Fibroblast of lung (primary cell): ENCODE results near the gene HASPIN. TPM values are rescaled to one million over a fixed set of nuclear protein-coding genes. Genes with fewer than 3 reads are reported as not detected.

Experiments used
- DNase-seq, 2 donors: peaks; one replicate each; pipeline versions ENCODE4 v3.0.0 to v3.0.0-alpha.2; 2010; ENCODE audit warnings: low read depth in 2 of 2
- H2AFZ ChIP-seq: 2 replicates; pipeline ENCODE4 v1.5.1; 2012; ENCODE audit warnings: low read length, control low read depth, inconsistent platforms
- H3K27ac ChIP-seq: 2 replicates; pipeline ENCODE4 v1.5.1; 2011; ENCODE audit warnings: low read length, control low read depth; ENCODE audit not compliant: insufficient read depth
- H3K27me3 ChIP-seq: 2 replicates; pipeline ENCODE4 v1.5.1; 2011; ENCODE audit warnings: mild to moderate bottlenecking, low read length; ENCODE audit not compliant: control insufficient read depth, insufficient read depth
- H3K36me3 ChIP-seq: 2 replicates; pipeline ENCODE4 v1.5.1; 2011; ENCODE audit warnings: low read length; ENCODE audit not compliant: control insufficient read depth, insufficient read depth
- H3K4me1 ChIP-seq: 2 replicates; pipeline ENCODE4 v1.5.1; 2011; ENCODE audit warnings: low read length; ENCODE audit not compliant: control insufficient read depth, insufficient read depth; ENCODE audit errors: extremely low read depth
- H3K4me2 ChIP-seq: 2 replicates; pipeline ENCODE4 v1.5.1; 2011; ENCODE audit warnings: low read length, control low read depth; ENCODE audit not compliant: insufficient read depth; ENCODE audit errors: extremely low read depth
- H3K4me3 ChIP-seq, 4 experiments: fragments of 200-600 bp in 1 of 4; sonication (generic) in 1 of 4; replicated peaks in 1 of 4; 2 replicates each; pipeline ENCODE4 v1.5.1; 2011 to 2016; ENCODE audit warnings: low read length in 4 of 4, low read depth in 3 of 4, mild to moderate bottlenecking in 3 of 4, control low read depth in 2 of 4, inconsistent platforms in 1 of 4, mixed read lengths in 1 of 4; ENCODE audit not compliant: insufficient read depth in 1 of 4; ENCODE audit errors: control extremely low read depth in 1 of 4
- H3K79me2 ChIP-seq: 2 replicates; pipeline ENCODE4 v1.5.1; 2012; ENCODE audit warnings: mild to moderate bottlenecking, low read length, inconsistent platforms; ENCODE audit not compliant: control insufficient read depth, insufficient read depth
- H3K9ac ChIP-seq: 2 replicates; pipeline ENCODE4 v1.5.1; 2011; ENCODE audit warnings: mild to moderate bottlenecking, low read length, control low read depth; ENCODE audit not compliant: insufficient read depth
- H3K9me3 ChIP-seq: 2 replicates; pipeline ENCODE4 v1.5.1; 2012; ENCODE audit warnings: low read depth, low read length; ENCODE audit not compliant: control insufficient read depth, insufficient read depth
- H4K20me1 ChIP-seq: 2 replicates; pipeline ENCODE4 v1.5.1; 2011; ENCODE audit warnings: low read length; ENCODE audit not compliant: control insufficient read depth, insufficient read depth; ENCODE audit errors: extremely low read depth
- CTCF ChIP-seq, 2 donors: IDR thresholded peaks in 1 of 2; conservative IDR thresholded peaks in 1 of 2; 1 replicate in 1 of 2; 2 replicates in 1 of 2; pipeline ENCODE4 v1.5.1; 2011 to 2012; ENCODE audit warnings: low read length in 2 of 2, control low read depth in 1 of 2, inconsistent platforms in 1 of 2, low read depth in 1 of 2, mild to moderate bottlenecking in 1 of 2
- EZH2 ChIP-seq: IDR thresholded peaks from 2 replicates; pipeline ENCODE4 v1.5.1; 2012; ENCODE audit warnings: low read length, control low read depth, mild to moderate bottlenecking; ENCODE audit errors: missing control alignments
- polyA plus RNA-seq, 2 donors: library from polyadenylated mRNA; depleted of rRNA in 1 of 2; stranded (reverse) in 1 of 2; unstranded in 1 of 2; fragments of >200 nt; gene quantifications; 2 replicates each; pipeline ENCODE4 v1.2.1, GENCODE V29; 2011 to 2012; ENCODE audit warnings: missing spikeins in 1 of 2
- total RNA-seq: library from RNA; depleted of rRNA; stranded (reverse); fragments of >200 nt; gene quantifications from 2 replicates; pipeline ENCODE4 v1.2.1, GENCODE V29; 2014

HASPIN gene
- total and polyA plus RNA-seq, 2 donors (not counting 1 experiment from before 2014, with no cell fraction given) = 1.5 to 2.0 TPM

DNA sequence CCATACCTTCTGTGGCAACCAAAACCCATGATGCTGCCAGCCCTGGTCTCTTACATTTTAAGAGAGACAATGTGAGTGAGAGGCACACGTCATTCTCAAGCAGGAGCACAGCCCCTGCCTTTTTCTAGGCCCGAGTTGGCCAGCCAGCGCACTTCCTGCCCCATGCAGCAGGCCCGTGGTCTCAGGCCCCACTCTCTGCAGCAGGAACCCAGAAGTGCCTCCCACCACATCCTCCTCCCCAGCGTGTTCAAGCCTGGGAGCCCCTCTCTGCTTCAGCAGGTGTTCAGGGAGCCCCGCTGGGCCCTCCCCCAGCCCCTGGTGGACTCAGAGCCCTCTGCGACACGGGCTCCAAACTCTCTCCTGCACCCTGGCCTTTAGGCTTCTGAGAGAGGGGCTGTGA, 46.8 kb downstream of the HASPIN start:
- DNase-seq = no peak
- no peaks in the 10 kb centered on the region for H3K79me2 ChIP-seq
- no peak for TF ChIP-seq EZH2
- no peak for TF ChIP-seq CTCF (conservative IDR thresholded peaks at IDR 0.05 in 1 of 2, IDR thresholded peaks at IDR 0.05 in 1 of 2; ENCODE audit: low read depth in 1 of 2, low read length in 2 of 2)
- no peaks in the 10 kb centered on the region for H3K36me3 ChIP-seq
- no peaks in the 10 kb centered on the region for H3K9me3 ChIP-seq
- no peak overlapping the region for H3K27ac ChIP-seq
- H4K20me1 ChIP-seq = no peaks in the 10 kb centered on the region
- H3K27me3 ChIP-seq = peaks cover 7% of the 10 kb centered on the region
- no peaks in the 10 kb centered on the region for H3K4me1 ChIP-seq
- no peak overlapping the region for H2AFZ ChIP-seq
- H3K4me2 ChIP-seq = no peak overlapping the region
- no peak overlapping the region for H3K9ac ChIP-seq
- H3K4me3 ChIP-seq = no peak overlapping the region

DNA sequence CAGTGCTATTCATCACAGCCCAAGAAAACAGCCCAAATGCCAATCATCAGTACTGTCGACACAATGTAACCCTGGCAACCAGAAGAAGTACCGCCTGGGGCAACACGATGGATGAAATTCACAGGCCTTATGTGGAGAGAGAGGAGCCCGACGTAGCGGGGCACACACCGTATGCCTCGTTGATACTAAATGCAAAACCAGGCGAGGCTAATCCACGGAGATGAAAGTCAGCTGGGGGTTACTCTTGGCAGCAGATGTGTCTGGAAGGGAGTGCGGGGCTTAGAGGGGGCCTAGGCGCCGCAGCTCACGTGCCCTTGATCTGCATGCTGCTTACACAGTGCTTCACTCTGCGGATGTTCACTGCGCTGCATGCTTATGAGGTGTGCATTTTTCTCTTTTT, 47.4 kb downstream of the HASPIN start:
- Histone ChIP-seq H2AFZ (no peak overlapping the region), H3K79me2 (no peaks in the 10 kb centered on the region), H3K9ac (no peak overlapping the region), H3K27me3 (peaks cover 7% of the 10 kb centered on the region), H3K9me3 (no peaks in the 10 kb centered on the region), H3K36me3 (no peaks in the 10 kb centered on the region), H3K4me2 (no peak overlapping the region), H3K27ac (no peak overlapping the region), H3K4me1 (no peaks in the 10 kb centered on the region), H3K4me3 (no peak overlapping the region), H4K20me1 (no peaks in the 10 kb centered on the region)
- DNase-seq = peak in 1 of 2 donors; percentile 27
- TF ChIP-seq CTCF (conservative IDR thresholded peaks at IDR 0.05 in 1 of 2, IDR thresholded peaks at IDR 0.05 in 1 of 2; ENCODE audit: low read depth in 1 of 2, low read length in 2 of 2) (no peak), EZH2 (no peak)

DNA sequence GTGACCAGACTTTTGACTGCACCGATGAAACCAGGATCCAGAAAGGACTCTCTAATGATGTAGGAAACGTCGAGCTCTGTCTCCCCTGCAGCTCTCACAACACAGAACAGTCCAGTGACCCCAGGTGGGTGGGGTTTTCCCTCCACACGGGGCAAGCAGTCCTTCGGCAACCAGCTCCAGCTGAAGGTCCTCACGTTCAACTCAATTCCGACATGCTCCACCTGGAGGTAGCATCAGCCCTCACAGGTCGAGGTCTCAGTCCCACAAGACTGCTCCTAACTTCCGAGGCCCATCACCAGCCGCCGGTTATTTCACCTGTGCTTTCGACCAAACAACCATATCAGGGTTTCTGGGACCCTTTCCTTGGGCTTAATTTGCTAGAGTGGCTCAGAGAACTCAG, 49.1 kb downstream of the HASPIN start:
- no peak overlapping the region for H3K4me2 ChIP-seq
- no peak overlapping the region for H3K9ac ChIP-seq

More for the DNA sequence above, 49.1 kb downstream of the HASPIN start:
- Histone ChIP-seq H3K9me3 (no peaks in the 10 kb centered on the region), H2AFZ (no peak overlapping the region), H3K27me3 (peaks cover 5% of the 10 kb centered on the region), H4K20me1 (no peaks in the 10 kb centered on the region), H3K36me3 (no peaks in the 10 kb centered on the region), H3K79me2 (no peaks in the 10 kb centered on the region), H3K4me3 (no peak overlapping the region), H3K27ac (no peak overlapping the region), H3K4me1 (no peaks in the 10 kb centered on the region)
- TF ChIP-seq CTCF (conservative IDR thresholded peaks at IDR 0.05 in 1 of 2, IDR thresholded peaks at IDR 0.05 in 1 of 2; ENCODE audit: low read depth in 1 of 2, low read length in 2 of 2) = no peak
- TF ChIP-seq EZH2 = no peak
- DNase-seq = no peak
